T-helper 9 cell (primary cell): ENCODE data around the gene ERC2.

Source experiments
- DNase-seq: peaks from one replicate; pipeline ENCODE4 v3.0.0-alpha.2; 2020

Gene ERC2

GRCh38 chr3:55692295-55692956 lies 775.8 kb downstream of the ERC2 start:
- no peak for DNase-seq

- DNase-seq, result no peak
Measured at GRCh38 chr3:55691141-55691540, 777.1 kb downstream of the ERC2 start.

- DNase-seq, result no peak
Measured at GRCh38 chr3:55690726-55691125, 777.5 kb downstream of the ERC2 start.

- no peak for DNase-seq
Measured at GRCh38 chr3:55690177-55690576, 778.1 kb downstream of the ERC2 start.

GRCh38 chr3:55688154-55688553 lies 780.1 kb downstream of the ERC2 start:
- DNase-seq, result no peak

GRCh38 chr3:55687526-55687925 lies 780.7 kb downstream of the ERC2 start:
- no peak for DNase-seq

- no peak for DNase-seq
Measured at GRCh38 chr3:55686426-55687254, 781.6 kb downstream of the ERC2 start.

- DNase-seq, result no peak
Measured at GRCh38 chr3:55683666-55684270, 784.5 kb downstream of the ERC2 start.

GRCh38 chr3:55682461-55682860 lies 785.8 kb downstream of the ERC2 start:
- no peak for DNase-seq

GRCh38 chr3:55678546-55679216 lies 789.6 kb downstream of the ERC2 start:
- DNase-seq, result no peak

GRCh38 chr3:55676643-55677042 lies 791.6 kb downstream of the ERC2 start:
- no peak for DNase-seq

GRCh38 chr3:55675478-55675877 lies 792.8 kb downstream of the ERC2 start:
- no peak for DNase-seq

GRCh38 chr3:55673764-55674163 lies 794.5 kb downstream of the ERC2 start:
- no peak for DNase-seq

GRCh38 chr3:55669133-55669532 lies 799.1 kb downstream of the ERC2 start:
- DNase-seq, result no peak

- DNase-seq, result no peak
Measured at GRCh38 chr3:55668359-55668758, 799.9 kb downstream of the ERC2 start.

- no peak for DNase-seq
Measured at GRCh38 chr3:55664387-55664786, 803.9 kb downstream of the ERC2 start.

- no peak for DNase-seq
Measured at GRCh38 chr3:55662683-55663082, 805.6 kb downstream of the ERC2 start.

- no peak for DNase-seq
Measured at GRCh38 chr3:55661571-55661970, 806.7 kb downstream of the ERC2 start.

GRCh38 chr3:55661141-55661540 lies 807.1 kb downstream of the ERC2 start:
- no peak for DNase-seq

GRCh38 chr3:55660642-55661041 lies 807.6 kb downstream of the ERC2 start:
- DNase-seq, result no peak

GRCh38 chr3:55659701-55660100 lies 808.6 kb downstream of the ERC2 start:
- no peak for DNase-seq

- no peak for DNase-seq
Measured at GRCh38 chr3:55658690-55659562, 809.3 kb downstream of the ERC2 start.
